HG03064 (cell line): ENCODE results near the gene CRABP1.
"Not testable (repeated sequence)": the region's sequence is repeated elsewhere in the genome, so short reads cannot be mapped to it uniquely, and the experiment has no call there.

ENCODE experiments used
- ATAC-seq: cut with Tn5 transposase; IDR thresholded peaks from one replicate; pipeline ENCODE4 v1.9.1; 2021; ENCODE audit warnings: low read depth; ENCODE audit not compliant: unreplicated experiment

The CRABP1 gene

DNA sequence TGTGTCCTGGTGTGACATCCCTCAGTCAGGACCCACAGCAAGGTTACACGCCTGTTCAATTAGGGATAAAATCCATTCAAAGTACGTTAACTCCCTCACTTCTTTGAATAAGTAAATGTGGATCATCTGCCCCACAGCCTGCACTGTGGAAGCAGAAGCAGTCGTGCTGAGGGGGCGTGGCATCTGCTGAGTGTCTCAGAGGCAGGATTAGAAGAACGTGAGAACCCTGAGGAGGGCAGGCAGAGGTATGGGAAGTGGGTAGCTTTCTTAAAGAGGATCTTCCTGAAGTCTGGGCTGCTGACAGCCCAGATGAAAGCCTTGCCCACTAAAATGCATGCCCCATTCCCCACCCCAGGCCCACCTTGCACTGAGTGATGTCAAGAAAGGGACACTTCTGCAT lies 28.5 kb downstream of the CRABP1 start:
- no peak for ATAC-seq

DNA sequence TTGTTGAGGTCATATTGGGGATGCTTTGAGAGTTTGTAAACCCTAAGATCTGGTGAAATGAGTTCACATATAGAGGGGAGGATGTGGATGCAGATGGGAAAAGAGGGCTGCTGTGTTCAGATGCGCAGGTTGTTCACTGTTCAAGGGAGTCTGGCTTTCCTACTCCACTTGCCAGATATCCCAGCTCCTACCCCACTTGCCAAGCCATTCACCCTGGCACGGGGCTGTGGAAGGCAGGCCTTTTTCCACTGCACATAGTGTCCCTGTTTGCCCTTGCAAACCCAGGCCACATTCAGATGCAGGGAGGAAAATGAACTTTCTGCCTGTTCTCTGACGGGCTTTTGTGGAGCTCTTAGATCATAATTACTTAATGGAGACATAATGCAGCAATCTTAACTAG lies 29.0 kb downstream of the CRABP1 start:
- no peak for ATAC-seq

DNA sequence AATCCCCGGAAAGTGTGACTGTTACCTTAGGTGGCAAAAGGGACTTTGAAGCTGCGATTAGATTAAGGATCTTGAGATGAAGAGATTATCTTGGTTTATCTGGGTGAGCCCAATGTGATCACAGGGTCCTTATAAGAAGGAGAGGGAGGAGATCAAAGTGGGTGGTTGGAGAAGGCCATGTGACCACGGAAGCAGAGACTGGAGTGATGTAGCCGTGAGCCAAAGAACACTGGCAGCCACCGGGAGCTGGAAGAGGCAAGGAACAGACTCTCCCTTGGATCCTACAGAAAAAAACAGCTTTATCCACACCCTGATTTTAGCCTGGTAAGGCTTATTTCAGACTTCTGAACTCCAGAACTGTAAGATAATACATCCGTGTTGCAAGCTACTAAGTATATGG lies 29.9 kb downstream of the CRABP1 start:
- no peak for ATAC-seq

DNA sequence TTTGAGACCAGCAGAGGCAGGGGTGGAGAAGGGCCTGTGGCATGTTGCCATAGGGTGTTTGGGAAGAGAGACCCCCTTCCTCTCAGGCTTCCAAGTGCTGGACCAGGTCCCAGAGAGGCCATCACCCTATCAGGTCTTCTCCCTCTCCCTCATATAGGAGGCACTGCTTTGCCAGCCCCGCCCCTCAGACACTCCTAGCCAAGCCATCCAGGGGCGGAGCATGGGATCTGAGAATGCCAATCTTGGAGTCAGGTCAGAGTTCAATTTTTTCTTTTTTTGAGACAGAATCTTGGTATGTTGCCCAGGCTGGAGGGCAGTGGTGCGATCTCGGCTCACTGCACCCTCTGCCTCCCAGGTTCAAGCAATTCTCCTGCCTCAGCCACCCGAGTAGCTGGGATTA lies 32.7 kb downstream of the CRABP1 start:
- no peak for ATAC-seq

DNA sequence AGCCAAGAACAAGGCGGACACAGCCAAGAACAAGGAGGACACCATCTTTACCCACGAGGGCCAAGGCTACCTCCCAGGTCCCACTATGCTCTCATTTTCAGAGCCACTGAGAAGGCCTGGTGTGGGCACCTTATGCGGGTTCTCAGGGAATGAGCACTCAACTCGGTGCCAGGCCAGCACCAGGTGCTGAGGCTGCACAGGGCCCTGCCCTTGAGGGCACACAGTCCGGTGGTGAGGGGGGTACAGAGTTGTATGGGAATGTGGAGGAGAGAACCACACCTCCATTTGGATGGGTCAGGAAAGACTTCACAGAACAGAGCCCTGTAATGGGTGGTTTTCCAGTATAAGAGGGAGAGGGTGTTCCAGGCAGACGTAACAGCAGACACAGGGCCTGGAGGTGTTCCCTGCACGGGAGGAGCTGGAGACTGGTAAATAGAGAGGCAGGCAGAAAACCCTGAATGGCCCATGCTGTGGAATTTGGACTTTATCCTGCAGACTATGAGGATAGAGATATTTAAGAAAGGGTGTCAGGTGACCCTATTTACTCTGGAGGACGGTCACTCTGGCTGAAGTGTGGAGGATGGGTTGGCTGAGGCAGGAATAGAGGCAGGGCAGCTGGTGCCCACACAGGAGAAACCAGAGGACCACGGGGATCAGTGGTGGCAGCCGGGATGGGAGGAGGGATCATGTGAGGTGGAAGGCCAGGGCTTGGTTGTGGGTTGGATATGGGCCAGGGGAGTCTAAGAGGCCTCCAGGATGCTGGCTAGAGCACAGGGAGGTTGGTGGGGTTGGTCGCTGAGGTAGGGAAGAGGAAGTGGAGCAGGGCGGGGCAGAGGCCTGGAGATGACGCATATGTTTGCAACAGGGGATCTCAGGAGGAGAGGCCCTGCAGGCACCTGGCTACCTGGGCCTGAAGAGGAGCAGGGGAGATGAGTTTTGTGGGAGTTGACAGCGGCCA lies 34.6 kb downstream of the CRABP1 start:
- ATAC-seq: no peak

DNA sequence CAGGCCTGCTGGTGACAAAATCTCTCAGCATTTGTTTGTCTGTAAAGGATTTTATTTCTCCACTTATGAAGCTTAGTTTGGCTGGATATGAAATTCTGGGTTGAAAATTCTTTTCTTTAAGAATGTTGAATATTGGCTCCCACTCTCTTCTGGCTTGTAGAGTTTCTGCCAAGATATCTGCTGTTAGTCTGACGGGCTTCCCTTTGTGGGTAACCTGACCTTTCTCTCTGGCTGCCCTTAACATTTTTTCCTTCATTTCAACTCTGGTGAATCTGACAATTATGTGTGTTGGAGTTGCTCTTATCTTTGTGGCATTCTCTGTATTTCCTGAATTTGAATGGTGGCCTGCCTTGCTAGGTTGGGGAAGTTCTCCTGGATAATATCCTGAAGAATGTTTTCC lies 40.0 kb downstream of the CRABP1 start:
- ATAC-seq: not testable (repeated sequence)

DNA sequence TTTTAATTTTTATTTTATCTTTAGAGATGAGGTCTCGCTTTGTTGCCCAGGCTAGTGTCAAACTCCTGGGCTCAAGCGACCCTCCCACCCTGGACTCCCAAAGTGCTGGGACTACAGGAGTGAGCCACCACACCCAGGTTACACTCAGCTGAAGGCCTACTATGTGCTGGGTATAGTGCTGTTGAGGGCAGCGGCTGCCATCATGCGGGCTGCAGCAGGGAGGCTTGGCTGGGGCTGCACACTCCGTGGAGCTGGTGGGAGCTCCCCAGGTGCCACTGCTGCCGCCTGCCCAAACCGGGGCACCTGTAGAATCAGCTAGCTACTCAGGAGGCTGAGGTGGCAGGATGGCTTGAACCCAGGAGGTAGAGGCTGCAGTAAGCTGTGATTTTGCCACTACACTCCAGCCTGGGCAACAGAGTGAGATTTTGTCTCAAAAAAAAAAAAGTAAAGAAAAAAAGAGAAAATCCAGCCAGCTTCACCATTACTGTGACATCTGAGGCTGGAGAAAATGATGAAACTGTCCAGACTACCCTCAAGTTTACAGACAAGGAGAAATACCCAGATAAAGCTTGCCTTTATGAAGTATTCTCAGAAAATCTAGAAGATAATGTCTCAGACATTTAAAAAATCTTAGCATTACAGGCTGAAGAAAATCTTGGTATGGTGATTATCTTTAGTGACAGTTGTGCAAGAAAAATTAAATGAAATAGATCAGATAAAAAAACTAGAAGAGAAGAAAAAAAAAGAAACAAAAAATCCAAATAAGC lies 42.1 kb downstream of the CRABP1 start:
- ATAC-seq: no peak

DNA sequence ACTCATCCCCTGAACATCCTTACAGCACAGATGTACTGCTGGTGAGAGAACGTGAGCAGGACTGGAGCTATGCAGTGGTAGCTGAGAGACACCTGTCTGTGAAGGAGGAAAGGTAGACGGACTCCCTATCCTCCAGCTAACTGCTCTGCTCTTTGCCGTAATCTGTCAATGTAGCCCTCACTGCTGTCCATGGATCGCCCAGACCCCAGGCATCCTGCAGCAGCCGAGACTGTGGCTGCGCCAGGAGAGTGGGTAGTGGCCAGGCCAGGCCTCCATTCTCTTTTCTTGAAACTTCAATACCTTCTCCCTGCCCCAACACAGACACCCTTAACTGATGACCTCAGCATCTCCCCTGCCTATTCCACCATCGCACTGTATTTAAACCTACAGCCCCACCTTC lies 44.5 kb downstream of the CRABP1 start:
- ATAC-seq: no peak

DNA sequence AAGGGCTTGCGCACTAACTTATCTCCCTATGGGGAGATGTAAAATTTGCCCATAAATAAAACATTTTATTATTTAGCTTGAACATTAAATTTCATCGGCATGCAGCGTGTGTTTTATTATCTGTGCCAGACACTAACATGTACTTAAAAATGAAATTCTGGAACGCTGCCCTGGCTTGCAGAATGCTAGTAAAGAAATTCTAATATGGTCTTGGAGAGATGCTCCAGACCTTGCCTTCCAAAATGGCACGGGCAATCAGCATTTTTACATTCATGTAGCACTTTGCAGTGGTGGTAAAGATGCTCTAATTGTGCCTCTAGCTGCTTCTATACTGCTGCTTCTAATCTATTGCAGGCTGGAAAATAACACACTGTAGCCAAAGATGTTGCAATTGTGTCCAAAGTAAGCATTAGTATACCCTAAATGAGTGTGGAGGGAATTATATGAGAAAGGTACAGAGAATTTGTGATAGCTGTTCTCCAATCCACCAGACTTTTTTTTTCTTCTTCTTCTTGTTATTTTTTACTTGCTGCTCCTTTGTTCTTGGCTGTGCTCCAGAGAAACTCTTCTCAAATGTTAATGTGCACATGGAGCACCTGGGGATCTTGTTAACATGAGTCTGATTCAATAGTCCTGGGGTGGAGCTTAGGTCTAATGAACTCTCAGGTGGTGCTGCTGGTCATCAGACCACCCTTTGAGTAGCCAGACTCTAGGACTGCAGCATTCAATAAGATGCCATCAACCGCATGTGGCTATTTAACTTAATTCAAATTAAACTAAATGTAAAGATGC lies 47.3 kb downstream of the CRABP1 start:
- no peak for ATAC-seq

DNA sequence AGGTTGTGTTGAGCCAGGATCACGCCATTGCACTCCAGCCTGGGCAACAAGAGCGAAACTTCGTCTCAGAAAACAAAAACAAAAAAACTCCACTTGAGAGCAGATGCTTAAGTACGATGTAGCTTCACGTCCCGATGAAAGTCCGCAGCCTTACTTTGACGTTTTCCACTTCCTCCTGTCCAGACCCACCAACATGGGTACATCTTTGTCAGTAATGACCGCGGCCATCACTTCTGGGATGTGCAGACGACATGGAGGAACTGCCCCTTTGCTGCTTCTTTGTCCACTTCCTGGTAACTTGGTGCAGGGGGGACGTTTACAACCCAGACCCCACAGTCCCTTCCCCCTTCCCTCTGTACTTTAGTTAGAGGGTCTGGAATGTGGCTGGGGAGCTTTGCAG lies 48.7 kb downstream of the CRABP1 start:
- ATAC-seq: no peak

DNA sequence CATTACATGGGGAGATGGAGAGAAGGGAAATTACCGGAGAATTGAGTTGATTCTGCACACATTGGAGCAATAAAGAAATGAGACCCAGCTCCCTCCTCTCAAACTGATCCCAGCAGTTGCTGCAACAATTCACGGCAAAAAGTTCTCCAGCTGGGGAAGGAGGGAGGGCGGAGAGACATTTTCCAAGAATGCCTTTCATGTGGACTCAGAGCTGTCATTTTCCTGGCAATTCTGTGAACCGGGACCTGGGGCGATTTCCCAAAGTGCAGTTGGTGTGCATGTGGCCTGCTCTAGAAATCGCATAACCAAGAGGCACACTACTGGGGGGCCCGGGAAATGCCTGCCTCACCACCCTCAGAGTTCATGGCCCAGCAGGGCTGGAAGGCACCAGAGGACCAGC lies 49.2 kb downstream of the CRABP1 start:
- ATAC-seq: no peak

DNA sequence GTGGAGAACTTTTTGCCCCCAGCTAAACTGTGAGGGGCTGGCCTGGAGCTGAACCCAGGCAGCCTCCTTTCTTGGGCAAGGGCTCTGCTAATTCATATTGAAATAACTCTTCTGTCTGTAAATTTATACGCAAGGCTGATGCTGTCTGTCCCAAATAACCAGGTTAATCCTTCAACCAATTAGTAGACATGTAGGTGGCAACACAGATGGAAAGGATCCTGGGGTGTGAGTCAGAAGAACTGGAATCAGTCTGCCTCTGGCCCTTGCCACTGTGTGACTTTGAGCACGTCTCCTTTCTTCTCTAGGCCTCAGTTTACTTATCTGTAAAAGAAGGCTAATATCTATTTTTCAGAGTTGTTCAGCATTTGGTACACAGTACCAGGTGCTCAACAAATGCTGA lies 49.6 kb downstream of the CRABP1 start:
- ATAC-seq: no peak

DNA sequence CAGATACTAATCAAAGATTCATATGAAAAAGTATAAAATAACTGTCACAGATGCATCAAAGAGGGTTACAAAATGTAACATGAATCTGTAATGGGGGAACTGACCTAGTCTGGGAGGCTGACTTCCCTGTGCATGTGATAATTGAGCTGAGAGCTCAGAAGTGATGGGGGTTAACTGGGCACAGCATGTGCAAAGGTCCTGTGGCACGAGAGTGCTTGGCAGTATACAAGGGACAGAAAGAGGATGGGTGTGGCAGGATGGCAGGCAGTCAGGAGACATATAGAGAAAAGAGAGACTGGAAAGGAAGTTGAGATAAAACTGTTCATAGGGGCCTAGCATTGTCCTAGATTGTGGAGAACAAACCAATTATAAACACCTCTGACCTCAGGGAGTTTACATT lies 50.1 kb downstream of the CRABP1 start:
- ATAC-seq: no peak

DNA sequence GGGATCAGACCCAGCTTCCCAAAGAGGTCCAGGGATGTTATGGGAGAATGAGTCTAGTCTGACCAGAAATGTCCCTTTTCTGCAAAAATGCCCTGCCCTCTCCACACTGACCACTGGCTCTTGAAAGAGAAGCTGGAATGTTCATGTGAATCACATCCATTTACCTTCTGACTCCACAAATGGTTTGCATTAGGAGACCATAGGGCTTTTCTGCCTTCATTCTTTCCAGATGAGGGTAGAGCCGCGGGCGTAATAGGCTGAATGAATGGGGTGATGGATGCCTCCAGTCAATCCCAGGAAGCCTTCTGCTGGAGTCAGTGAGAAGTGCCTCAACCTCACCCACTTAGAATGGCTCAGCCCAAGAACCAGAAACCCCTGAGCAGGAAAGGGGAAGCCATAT lies 50.7 kb downstream of the CRABP1 start:
- no peak for ATAC-seq

DNA sequence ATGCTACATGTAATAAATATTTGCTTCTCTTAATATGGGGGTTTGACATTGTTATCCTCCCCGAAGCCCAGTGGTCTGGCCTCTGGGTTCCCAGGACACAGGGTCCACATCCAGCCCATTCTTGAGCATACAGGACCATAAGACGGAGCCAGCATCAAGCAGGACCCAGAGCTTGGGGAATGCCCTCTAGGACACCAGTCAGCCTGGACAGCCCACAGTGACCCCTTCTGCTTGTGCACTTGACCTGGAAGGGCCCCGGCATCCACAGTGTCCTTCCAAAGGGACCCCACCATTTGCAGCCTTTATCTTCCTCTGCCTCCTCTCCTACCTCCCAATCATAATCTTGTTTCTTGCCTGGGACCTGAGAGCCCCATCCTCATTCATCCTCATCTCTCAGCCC lies 51.6 kb downstream of the CRABP1 start:
- ATAC-seq: no peak

DNA sequence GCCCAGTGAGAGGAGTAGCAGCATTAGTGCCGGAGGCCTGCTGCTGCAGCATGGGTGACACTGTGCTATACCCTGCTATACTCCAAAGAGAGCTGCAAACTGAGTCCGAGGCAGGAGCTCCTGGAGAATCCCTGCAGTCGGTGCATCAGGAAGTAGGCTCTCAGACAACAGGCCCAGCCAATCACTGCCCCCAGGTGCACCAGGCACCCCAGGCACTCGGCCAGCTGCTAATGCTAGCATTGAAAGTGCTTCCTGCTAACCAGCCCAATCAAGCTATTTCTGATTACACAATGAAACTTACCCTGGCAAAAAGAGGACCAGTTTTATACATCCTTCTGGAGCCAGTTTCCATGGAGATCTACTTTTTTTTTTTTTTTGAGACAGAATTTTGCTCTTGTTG lies 52.3 kb downstream of the CRABP1 start:
- ATAC-seq: no peak

DNA sequence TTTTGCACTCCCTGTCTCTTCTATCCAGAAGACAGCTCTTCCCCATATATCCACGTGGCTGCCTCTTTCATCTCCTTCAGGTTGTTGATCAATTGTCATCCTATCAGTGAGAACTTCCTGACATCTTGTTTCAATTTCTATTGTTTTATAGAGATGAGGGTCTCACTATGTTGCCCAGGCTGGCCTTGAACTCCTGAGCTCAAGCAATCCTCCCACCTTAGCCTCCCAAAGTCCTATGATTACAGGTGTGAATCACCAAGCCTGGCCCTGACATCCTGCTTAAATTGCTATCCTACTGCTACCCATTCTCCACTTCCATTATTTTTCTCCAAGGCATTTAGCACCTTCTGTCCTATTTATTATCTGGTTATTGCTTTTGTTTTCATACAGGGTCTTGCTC lies 53.0 kb downstream of the CRABP1 start:
- no peak for ATAC-seq

DNA sequence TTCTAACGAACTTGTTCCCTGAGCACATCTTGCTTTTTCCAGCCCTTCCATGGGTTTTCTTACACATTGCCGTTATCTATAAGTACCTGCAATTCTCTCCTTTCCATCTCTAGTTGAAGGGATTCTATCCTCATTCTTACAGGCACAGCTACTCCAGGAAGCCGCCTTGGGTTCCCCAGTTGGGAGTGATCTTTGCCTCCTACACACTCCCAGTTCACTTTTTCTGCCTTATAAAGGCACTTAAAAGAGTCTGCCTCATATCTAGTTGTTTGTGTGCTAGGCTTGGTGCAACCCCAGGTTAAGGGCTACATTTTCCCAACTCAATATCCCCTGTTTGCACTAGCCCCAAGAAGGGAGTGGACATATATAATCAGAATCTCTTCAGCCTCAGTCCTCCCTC lies 53.9 kb downstream of the CRABP1 start:
- no peak for ATAC-seq

DNA sequence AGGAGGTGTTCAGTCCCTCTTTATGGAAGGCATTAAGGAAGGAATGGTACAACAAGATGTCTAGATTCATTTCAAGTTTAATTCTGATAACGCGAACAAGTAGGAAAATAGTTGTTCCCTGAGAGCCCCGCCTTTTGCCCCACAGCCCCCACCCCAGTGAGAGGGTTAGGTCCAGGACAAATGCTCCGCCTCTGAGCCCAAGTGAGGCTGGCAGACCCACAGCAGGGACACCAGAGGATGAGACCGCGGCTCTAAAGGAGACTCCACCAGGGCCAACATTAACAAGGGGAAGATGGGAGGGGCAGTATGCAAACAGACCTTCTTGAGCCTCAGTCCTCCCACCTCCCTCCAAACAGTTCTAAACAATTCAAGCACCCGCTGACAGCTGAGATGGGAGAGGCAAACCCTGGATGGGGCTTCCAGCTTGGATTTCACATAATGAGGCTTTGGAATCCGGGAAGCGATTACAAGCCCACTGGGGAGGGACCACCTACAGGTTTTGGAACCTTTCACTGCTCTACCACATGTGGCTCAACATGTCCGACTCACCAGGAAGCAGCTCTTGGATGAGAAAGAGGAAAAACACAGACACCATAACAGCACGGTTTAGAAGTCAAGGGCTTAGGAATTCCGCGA lies 54.9 kb downstream of the CRABP1 start:
- no peak for ATAC-seq

DNA sequence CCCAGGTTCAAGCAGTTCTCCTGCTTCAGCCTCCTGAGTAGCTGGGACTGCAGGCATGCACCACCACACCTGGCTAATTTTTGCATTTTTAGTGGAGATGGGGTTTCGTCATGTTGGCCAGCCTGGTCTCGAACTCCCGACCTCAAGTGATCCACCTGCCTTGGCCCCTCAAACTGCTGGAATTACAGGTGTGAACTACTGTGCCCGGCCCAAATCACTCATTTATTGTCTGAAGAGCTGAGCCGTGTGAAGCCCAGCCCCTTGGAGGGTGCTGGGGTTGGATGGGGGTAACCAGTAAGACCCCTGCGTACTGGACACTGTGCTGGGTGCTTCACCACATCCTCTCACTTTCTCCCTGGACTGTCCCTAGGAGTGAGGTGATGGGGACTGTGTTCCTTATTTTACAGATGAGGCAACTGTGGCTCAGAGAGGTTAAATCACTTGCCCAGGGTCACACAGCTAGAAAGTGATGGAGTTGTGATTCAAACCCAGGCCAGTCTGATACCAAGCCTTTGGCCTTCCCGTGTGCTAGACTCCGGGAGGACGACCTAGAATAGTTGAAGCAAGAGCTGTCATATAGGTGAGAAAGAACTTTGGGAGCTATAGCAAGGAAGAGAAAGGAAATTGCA lies 56.1 kb downstream of the CRABP1 start:
- no peak for ATAC-seq
